ENCODE data around the gene SEMA6B. TPM values are rescaled to one million over a fixed set of nuclear protein-coding genes. Genes with fewer than 3 reads are reported as not detected.

The SEMA6B gene
- total and polyA plus RNA-seq, 10 of the 15 experiments (the other 5 are each of a cell fraction or from before 2014, with no cell fraction given), result 0.13 TPM; not detected in 9

DNA sequence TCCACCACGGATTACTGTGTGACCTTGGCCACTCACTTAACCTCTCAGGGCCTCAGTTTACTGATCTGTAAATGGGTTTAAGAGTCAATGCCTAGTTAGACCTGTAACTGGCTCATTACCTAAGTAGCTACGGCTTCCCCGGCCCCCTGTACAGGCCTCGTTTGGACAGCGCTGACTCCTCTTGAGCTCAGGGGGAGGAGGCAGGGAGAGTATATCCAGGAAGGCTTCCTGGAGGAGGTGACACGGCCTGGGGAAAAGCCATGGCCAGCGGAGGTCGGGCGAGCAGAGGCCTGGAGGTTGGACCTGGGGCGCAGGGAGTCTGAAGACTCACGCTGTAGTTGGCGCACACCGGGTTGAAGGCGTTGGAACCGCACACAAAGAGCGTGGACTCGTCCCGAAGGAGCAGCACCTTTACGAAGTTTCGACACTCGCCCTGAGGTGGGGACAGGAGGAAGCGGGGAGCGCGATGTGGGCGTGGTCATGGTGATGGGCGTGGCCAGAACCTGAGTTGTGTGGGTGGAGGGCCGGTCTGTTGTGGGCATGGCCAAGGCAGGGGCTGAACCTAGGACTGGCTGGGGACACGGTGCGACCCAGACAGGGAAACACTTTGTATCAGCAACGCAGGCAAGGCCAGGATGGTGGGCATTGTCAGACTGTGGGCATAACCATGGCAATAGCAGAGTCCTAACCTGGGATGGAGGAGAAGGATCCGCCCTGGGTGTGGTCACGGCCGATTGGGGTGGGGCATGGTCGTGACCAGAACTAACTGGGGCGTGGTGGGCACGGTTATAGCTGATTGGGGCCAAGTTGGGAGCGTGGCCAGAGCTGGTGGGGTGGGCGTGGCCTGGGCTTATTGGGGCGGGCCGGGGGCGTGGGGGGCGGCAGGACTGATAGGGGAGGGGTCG lies 3.6 kb downstream of the SEMA6B start:
- no peaks in the 10 kb centered on the region for H3K36me3 ChIP-seq (ENCODE audit: control insufficient read depth in 2 of 2, insufficient read depth in 2 of 2, low read length in 1 of 2)
- ChIA-PET SMC1A (ENCODE audit: uncharacterized antibody, unreplicated experiment) (no interaction called here), CTCF (interaction anchor here (0.6 to 2.0 kb wide), 7 partner anchors 9 to 84 kb away, joined by 3 to 10 read pairs (median 4); partner anchors contain the start of gene HDGFL2), POLR2A (interaction anchor here (0.6 kb wide), 1 partner anchor 228 kb away, joined by 6 read pairs; no protein-coding TSS in a partner anchor), RAD21 (ENCODE audit: unreplicated experiment) (no interaction called here)
- 69% methylated on average over 35 of the region's 43 CpGs for WGBS (ENCODE audit: insufficient coverage, insufficient replicate concordance, low lambda C conversion rate, missing lambda C conversion rate)
- no TSS peak for BruUV-seq (replicated peaks)
- TF ChIP-seq, protein P1, sequence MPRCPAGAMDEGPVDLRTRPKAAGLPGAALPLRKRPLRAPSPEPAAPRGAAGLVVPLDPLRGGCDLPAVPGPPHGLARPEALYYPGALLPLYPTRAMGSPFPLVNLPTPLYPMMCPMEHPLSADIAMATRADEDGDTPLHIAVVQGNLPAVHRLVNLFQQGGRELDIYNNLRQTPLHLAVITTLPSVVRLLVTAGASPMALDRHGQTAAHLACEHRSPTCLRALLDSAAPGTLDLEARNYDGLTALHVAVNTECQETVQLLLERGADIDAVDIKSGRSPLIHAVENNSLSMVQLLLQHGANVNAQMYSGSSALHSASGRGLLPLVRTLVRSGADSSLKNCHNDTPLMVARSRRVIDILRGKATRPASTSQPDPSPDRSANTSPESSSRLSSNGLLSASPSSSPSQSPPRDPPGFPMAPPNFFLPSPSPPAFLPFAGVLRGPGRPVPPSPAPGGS (IDR thresholded peaks at IDR 0.05; ENCODE audit: borderline replicate concordance, insufficient read depth, low read depth, low read length, poor library complexity, severe bottlenecking), result no peak
- TF ChIP-seq EGR1 (IDR thresholded peaks at IDR 0.05; ENCODE audit: borderline replicate concordance in 1 of 2, low read depth in 2 of 2, low read length in 2 of 2) (0 out of 3 replicates have a peak, but pooled peaks of 1 of the 2 experiments have one; percentile 14), BMI1 (IDR thresholded peaks at IDR 0.05; ENCODE audit: borderline replicate concordance) (no peak), SMAD5 (IDR thresholded peaks at IDR 0.05; ENCODE audit: low read depth) (no peak), MYC (IDR thresholded peaks at IDR 0.05; ENCODE audit: insufficient read depth, insufficient read length, insufficient replicate concordance, low read length, severe bottlenecking) (no peak)
- no peaks in the 10 kb centered on the region for H3K4me1 ChIP-seq (ENCODE audit: control insufficient read depth, insufficient read depth, low read length)
- no peaks in the 10 kb centered on the region for H3K27me3 ChIP-seq (replicated peaks in 1 of 2; ENCODE audit: control insufficient read depth in 2 of 2, insufficient read depth in 2 of 2, low read length in 1 of 2)
- no peak overlapping the region for H2AFZ ChIP-seq (ENCODE audit: control insufficient read depth, low read depth, low read length)
- no peaks in the 10 kb centered on the region for H3K79me2 ChIP-seq (ENCODE audit: control insufficient read depth, insufficient read depth, low read length)
- H3K4me3 ChIP-seq, result no peak overlapping the region
- no peak overlapping the region for H3K27ac ChIP-seq (ENCODE audit: control insufficient read depth, insufficient read depth)
- in situ Hi-C loops (cut with MboI) (no loop called here), intact Hi-C loops (cut with micrococcal nuclease; ENCODE audit: unreplicated experiment) (no loop called here)
- no peaks in the 10 kb centered on the region for H3K9me3 ChIP-seq (replicated peaks; ENCODE audit: control insufficient read depth, insufficient read depth, low read length)
- no peaks in the 10 kb centered on the region for H4K20me1 ChIP-seq (ENCODE audit: control insufficient read depth, insufficient read depth)
- no peak overlapping the region for H3K4me2 ChIP-seq (ENCODE audit: control insufficient read depth, insufficient read depth)
- H3K9ac ChIP-seq (ENCODE audit: control insufficient read depth, insufficient read depth, low read length), result no peak overlapping the region
- DNase-seq (ENCODE audit: low read depth, low spot score) (no peak), FAIRE-seq (no peak), ATAC-seq (peak; percentile 27; the same call in 1 of the 3 replicates)

Measured in GM12878 (cell line).